Activated CD4-positive, alpha-beta T cell treated with anti-CD3 and anti-CD28 coated beads for 48 hours (primary cell): ENCODE data around the gene GRK6.
A peak's percentile ranks its signal among the peaks of the same experiment; 100 is the strongest.

ENCODE experiments used
- DNase-seq: peaks from one replicate; pipeline ENCODE4 v3.0.0-alpha.2; 2020

GRK6 gene

GRCh38 chr5:177440990-177441780, 14.7 kb downstream of the GRK6 start:
- DNase-seq: no peak

- no peak for DNase-seq
Observed at GRCh38 chr5:177442066-177442826, 15.8 kb downstream of the GRK6 start.

DNA sequence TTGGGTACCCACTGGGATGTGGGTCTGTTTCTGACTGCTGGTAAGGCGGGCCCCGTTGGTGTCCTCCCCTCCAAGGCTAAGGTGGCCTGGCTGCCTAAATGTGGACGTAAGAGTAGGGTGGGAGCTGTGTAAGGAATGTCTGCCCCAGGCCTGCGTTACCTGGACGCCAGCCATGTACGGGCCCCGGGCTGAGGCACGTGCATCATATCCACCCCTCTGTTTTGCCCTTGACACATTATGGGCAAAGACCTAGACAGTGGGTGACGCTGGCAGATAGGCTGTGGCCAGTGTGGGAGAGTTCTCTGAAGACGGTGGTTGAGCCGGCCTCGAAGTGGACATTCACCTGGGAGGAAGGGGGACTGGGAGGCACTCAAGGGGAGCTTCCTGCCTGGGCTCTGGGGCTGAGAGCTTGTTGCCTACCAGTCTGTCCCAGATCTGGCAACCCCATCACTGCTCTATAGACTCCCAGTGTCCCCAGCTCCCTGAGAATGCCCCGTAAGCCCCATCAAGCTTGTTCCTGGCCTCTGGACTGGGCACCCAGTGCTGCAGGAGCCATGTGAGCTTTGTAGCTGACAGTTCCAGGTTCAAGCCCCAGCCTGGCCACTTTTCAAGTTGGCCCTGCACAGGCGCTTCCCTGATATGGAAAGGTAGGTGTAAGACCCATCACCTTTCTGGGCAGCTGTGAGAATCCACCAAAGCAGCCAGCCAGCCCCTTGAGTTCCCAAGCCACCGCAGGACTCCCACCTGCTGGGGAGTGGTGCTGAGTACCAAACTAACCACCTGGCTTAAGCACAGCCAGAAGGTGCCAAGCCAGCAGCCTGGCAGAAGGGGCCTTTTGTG, 16.9 kb downstream of the GRK6 start:
- DNase-seq: no peak

- DNase-seq: peak; percentile 34
Observed at GRCh38 chr5:177444106-177445051, 17.9 kb downstream of the GRK6 start.

DNA sequence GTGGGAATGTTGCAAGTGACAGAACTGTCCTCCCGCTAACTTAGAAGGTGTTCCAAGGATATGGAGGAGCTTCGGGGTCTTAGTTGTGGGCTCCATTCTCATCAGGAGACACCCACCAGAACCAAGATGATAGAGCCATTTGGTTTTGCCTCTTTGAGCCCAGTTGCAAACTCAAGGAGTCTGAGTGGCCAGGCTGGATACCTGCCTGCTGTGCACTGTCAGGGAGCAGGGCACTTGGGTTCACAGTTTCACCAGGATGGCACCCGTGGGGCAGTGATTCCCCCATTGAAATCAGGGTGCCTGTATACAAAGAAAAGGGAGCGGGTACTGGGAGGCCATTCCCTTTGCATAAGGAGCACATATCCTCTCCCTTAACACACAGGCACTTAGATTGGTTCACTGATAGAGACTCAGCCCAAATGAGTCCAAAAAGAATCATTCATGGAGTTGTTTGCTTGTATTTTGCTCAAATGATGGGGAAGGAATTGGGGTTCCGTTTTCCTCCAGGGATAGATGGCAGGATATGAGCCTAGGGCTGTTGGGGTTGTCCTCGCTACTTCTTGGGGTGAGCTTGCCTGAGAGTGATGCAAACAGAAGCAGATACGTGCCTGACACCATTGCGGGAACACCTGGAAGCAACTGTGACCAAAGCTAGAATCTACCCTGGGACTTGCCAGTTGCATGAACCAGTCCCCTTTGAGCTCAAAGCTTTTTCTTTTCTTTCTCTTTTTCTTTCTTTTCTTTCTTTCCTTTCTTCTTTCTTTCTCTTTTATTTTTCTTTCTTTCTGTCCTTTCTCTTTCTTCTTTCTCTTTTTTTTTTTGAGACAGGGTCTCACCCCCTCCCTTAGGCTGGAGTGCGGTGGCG, 18.8 kb downstream of the GRK6 start:
- DNase-seq: peak; percentile 36

DNA sequence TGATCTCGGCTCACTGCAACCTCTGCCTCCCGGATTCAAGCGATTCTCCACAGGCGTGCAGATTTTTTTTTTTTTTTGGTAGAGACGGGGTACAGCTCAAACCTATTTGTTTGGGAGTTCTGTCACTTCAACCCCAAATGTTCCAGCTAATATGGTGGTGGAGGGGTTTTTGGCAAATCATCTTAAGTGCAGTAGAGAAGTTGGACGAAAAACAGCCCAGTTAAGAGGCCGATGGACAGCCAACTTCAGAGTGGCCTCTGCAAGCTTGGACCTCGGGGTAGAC, 19.4 kb downstream of the GRK6 start:
- no peak for DNase-seq

- DNase-seq: peak; percentile 79
Observed at GRCh38 chr5:177446200-177447065, 20.0 kb downstream of the GRK6 start, which contains the start of gene PRR7. TSS of gene PRR7 (plus strand) at chr5:177446814. CDS start at chr5:177455068, 8,254 bp downstream.

DNA sequence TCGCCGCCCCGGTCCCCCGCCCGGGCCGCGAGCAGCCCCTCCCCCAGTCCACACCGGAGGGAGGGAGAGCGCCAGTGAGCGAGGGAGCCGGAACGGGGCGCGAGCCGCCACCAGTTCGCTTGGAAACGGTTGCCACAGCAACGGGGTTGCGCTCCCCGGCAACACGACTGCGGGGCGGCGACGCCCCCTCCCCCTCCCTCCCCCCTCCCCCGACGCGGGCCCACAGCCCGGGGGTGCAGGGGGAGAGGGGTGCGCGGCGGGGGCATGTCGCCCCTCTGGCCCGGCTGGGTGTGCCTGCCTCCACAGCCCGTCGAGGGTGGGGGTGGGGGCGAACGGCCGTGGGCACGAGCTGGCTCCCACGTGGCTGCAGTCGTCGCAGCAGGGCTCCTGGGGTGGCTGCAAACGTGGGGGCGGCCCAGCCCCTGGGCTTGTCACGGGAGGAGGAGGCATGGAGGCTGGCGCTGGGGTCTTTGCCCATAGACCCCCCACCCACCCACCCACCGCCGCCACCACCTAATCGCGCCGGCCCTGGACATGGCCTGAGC, 20.7 kb downstream of the GRK6 start:
- DNase-seq: peak; percentile 79

DNA sequence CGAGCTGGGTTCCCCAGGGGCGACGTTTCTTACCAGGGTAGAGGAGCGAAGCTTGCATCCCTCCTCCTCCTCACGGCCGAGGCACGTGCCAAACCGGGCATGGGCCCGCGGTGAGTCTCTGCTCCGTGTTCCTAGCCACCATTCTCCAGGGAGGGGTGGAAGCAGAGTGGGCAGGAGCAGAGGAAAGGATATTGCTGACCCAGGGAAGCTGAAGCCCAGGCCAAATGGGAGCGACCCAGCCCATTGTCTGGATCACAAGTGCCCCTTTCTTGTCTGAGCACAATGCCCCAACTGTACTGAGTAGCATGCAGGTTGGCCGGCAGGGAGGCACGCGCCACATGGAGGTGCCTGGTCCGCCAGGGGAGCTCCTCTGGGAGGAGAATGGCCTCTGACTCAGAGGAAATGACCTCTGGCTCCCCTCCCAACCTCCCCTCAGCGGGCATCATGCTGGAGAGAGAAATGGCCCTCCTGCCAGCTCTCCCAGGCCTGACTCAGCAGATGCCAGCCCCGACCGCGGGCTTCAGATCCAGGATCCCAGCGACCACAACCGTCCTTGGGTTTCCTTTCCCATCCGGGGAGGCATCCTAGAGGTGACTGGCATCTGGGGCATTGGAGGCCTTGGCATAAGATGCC, 21.3 kb downstream of the GRK6 start:
- DNase-seq: peak; percentile 46

DNA sequence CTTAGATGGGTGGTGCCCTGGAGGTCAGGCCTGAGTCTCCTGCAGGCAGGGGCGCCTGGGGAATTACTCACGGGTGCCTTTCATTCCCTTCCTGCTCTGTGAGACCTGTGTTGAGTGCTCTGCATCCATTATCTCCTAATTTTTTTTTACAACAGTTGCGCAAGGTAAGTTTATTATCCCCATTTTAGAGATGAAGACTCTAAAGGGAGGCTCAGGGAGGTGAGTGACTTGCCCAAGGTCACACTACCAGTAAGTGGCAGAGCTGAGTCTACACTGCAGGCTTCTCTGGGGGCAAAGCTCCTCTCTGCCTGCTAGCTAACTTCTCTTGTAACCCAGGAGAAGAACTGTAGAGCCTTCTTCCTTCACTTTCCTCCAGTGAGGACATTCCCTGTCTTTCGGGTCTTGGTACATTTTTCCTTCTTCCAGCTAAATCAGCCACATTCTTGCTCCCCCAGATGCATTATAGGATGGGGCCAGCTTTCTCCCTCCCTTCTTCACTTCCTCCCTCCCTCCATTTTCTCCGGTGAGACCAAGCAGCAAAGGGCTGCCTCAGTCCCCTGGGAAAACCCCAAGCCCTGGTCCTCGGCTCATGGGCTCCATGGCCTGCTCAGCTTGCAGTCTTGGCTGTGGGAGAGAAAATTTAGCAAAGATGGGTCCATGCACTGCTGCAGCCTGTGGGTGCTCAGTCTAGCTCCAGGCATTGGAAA, 21.9 kb downstream of the GRK6 start:
- DNase-seq: no peak

GRCh38 chr5:177449140-177450061, 22.9 kb downstream of the GRK6 start:
- no peak for DNase-seq

DNA sequence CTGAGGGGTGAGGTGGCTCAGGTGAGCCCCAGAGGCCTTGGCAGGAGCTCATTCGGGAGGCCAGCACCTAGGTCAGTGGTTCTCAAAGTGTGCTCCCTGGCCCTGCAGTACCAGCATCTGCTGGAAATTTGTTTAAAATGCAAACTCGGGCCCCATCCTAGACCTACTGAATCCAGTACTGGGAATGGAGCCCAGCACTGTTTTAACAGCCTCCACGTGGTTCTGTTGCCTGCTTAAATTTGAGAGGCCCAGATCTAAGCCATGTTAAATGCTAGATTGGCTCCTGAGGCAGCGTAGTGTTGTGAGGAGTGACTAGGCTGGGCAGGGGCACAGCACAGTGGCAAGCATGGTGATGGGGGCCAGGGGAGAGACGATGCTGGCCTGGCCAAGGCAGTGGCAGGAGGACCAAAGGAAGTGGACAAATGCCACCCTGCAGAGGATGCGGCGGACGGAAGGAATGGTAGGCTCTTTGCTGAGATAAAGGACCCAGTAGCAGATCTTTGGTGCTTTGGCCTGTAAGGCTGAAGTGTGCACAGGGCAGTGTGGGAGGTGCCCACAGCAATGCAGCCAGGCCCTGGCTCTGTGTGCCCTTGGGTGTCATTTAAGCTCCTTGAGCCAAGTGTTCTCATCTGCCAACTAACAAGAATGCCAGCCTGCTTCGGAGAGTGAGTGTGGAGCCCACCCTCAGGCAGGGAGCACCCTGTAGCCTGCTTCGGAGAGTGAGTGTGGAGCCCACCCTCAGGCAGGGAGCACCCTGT, 24.4 kb downstream of the GRK6 start:
- DNase-seq: no peak

DNA sequence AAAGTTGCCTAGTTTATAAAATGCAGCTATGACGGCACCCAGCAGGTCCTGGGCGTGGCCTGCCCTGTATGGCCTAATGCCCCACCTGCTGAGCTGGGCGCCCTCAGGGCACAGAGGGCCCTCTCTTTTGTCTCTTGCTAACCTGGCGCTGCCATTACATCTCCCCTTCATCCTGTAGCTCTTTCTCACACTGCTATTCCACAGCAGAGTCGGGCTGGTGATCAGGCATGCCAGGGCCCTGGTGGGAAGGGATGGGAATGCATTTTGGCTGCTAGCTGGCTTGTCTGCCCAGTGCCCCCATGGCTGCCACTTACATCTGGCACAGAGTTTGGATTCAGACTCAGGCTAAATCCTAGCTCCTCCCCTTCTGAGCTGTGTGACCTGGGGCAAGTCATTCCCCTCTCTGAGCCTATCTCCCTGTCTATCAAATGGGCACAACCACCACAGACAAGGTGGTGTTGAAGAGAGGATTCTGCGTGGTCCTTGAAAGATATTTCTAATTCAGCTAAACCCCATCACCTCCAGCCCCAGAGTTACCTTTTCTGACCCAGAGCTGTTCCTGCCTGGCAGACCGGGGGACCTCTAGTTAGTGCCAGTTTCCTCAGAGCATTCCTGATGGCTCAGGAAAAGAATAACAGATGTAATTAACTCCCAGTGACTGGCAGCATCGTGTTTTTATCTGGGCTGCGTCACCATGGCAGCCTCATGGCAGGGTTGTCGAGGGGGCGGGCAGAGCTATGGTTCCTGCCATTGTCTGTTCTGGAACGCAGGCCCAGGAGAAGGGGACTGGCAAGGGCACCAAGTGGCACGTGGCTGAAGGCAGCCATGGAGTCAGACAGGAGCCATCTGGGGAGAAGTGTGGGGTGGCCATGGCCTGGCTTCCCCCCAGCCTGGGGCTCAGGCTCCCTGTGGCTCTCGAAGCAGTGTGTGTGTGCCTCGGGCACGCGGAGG, 26.5 kb downstream of the GRK6 start:
- DNase-seq: no peak

GRCh38 chr5:177453852-177454396, 27.4 kb downstream of the GRK6 start:
- peak; percentile 45 for DNase-seq

DNA sequence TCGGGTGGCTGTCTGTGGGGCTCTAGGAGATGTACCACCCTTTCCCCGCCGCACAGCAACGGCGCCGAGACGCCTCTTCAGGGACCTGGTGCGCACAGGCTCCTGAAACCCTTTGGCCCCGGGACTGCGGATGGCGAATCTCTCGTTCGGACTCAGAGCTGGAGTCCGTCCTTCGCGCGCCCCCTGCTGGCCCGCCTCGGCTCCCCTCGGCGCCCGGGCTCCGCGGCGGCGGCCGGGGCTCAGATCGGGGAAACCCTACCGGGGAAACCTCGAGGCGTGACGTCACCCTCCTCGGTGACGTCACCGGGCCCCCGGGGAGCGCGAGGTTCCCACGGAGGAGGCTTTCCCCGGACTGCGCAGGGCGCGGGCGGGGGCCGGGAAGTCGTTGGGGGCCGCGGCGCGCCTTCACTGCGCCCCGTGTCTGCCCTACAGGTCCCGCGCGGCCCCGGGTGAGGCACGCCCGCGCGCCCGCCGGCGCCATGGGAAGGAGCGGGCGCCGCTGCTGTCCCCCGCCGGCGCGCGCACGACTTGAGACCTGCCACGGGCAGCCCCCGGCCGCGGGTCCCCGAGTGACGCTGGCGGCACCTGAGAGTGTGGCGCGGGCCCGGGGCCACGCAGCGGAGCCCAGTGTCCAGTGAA, 28.0 kb downstream of the GRK6 start:
- peak; percentile 94 for DNase-seq
